Measurements from ENCODE around the gene BSDC1. TPM values are rescaled to one million over a fixed set of nuclear protein-coding genes. Genes with fewer than 3 reads are reported as not detected.

The BSDC1 gene
- total RNA-seq, 4 donors from 2014 or later, result 96.0 to 140 (median 120) TPM

DNA sequence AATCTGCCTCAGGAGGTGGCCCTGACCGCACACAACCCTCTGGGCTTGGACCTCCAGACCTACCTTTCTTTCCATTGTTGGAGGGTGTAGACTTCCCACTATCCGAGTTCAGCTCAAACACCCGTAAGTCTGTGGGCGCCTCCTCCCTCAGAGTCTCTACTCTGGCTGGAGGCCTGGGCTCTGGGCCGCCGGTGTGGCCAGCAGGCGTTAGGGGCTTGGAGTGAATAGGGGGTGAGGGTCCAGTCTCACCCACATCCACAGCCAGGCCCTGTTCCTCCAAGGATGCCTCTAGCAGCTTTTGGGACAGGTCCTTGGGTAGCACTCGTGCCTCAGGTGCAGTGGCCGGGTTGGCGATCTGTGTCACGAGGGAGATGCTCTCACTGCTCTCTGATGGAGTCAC lies 18.0 kb downstream of the BSDC1 start:
- Histone ChIP-seq H3K4me3 (no peak overlapping the region), H3K4me1 (no peaks in the 10 kb centered on the region), H3K27ac (no peak overlapping the region), H3K36me3 (peaks cover 98% of the 10 kb centered on the region), H3K27me3 (no peaks in the 10 kb centered on the region), H3K9me3 (no peaks in the 10 kb centered on the region)
- no peak for DNase-seq (ENCODE audit: low spot score in 2 of 2)
- TF ChIP-seq CTCF (IDR thresholded peaks at IDR 0.05) (no peak), POLR2AphosphoS5 (IDR thresholded peaks at IDR 0.05) (no peak), POLR2A (IDR thresholded peaks at IDR 0.05) (no peak), EP300 (IDR thresholded peaks at IDR 0.05) (no peak)
- 90% methylated on average over 11 of the region's 11 CpGs for WGBS

- peaks cover 86% of the 10 kb centered on the region for H3K36me3 ChIP-seq
- H3K27me3 ChIP-seq, result no peaks in the 10 kb centered on the region
- H3K4me1 ChIP-seq, result no peaks in the 10 kb centered on the region
- no peak overlapping the region for H3K27ac ChIP-seq
- DNase-seq (ENCODE audit: low spot score in 2 of 2), result no peak
- TF ChIP-seq CTCF (IDR thresholded peaks at IDR 0.05), result no peak
- TF ChIP-seq POLR2AphosphoS5 (IDR thresholded peaks at IDR 0.05), result no peak
- TF ChIP-seq POLR2A (IDR thresholded peaks at IDR 0.05), result no peak
- no peak for TF ChIP-seq EP300 (IDR thresholded peaks at IDR 0.05)
- 76% methylated on average over 1 of the region's 1 CpG for WGBS
- no peaks in the 10 kb centered on the region for H3K9me3 ChIP-seq
- no peak overlapping the region for H3K4me3 ChIP-seq
Measured at GRCh38 chr1:32373996-32374592, 20.1 kb downstream of the BSDC1 start.

- DNase-seq (ENCODE audit: low spot score in 2 of 2), result no peak
- no peaks in the 10 kb centered on the region for H3K4me1 ChIP-seq
- TF ChIP-seq POLR2AphosphoS5 (IDR thresholded peaks at IDR 0.05) (no peak), EP300 (IDR thresholded peaks at IDR 0.05) (no peak)
- H3K27ac ChIP-seq, result no peak overlapping the region
- H3K36me3 ChIP-seq, result peaks cover 86% of the 10 kb centered on the region
- H3K9me3 ChIP-seq, result no peaks in the 10 kb centered on the region
- 92% methylated on average over 5 of the region's 5 CpGs for WGBS
- no peak overlapping the region for H3K4me3 ChIP-seq
- H3K27me3 ChIP-seq, result no peaks in the 10 kb centered on the region
Measured at GRCh38 chr1:32372149-32372756, 22.0 kb downstream of the BSDC1 start.

DNA sequence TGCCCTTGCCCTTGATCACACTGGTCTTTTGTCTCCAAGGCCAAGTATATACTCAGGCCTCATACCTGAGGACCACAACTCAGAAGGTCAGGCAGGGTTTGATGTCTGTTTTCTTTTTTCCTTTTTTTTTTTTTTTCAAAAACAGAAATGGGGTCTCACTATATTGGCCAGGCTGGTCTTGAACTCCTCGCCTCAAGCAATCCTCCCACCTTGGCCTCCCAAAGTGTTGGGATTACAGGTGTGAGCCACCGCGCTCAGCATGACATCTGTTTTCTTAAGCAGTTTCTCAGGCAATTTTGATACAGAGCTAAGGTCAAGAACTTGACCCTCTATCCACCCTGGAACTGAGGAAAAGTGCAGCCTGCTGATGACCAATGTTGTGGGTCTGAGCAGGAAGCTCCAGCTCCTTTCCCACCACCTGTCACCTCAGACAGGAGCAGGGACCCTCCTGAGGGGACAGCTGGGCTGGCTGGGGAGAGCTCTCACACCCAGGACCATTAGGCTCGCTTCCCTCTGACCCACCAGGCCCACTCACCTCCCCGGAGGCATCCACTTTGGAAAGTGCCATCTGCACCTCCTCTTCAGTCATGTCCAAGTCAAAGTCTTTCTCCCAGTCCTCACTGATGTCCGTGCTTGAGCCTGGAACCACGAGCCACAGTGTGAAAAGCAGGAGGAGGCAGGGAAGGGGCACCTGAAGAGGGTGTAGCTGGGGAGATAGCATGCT lies 26.2 kb downstream of the BSDC1 start:
- no peak for DNase-seq (ENCODE audit: low spot score in 2 of 2)
- WGBS, result 97% methylated on average over 7 of the region's 7 CpGs
- Histone ChIP-seq H3K27me3 (no peaks in the 10 kb centered on the region), H3K36me3 (peaks cover 74% of the 10 kb centered on the region), H3K4me1 (no peaks in the 10 kb centered on the region), H3K9me3 (no peaks in the 10 kb centered on the region), H3K27ac (no peak overlapping the region), H3K4me3 (no peak overlapping the region)
- no peak for TF ChIP-seq CTCF (IDR thresholded peaks at IDR 0.05)
- no peak for TF ChIP-seq POLR2A (IDR thresholded peaks at IDR 0.05)
- no peak for TF ChIP-seq EP300 (IDR thresholded peaks at IDR 0.05)
- no peak for TF ChIP-seq POLR2AphosphoS5 (IDR thresholded peaks at IDR 0.05)

DNA sequence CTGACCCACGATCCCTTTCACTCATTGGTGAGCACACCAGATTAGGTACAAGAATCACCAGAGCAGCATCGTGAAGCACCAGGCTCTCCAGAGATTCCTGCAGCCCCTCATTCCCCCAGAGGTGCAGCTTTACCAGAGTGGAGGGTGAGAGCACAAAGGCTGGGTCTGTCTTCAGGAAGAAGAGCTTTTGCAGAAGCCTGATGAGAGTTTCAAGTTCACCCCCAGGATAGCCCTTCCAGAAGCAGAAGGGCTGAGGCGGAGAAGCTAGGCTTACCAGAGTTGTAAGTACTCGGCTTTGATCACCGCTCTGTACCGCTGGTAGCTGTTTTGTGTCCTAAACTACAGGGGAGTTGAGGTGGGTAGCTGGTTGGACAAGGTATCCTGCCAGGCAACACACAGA lies 28.8 kb downstream of the BSDC1 start:
- H3K4me1 ChIP-seq, result peaks cover 18% of the 10 kb centered on the region
- DNase-seq (ENCODE audit: low spot score in 2 of 2), result no peak
- no peaks in the 10 kb centered on the region for H3K9me3 ChIP-seq
- H3K4me3 ChIP-seq, result no peak overlapping the region
- H3K36me3 ChIP-seq, result peaks cover 57% of the 10 kb centered on the region
- TF ChIP-seq POLR2AphosphoS5 (IDR thresholded peaks at IDR 0.05), result no peak
- no peak for TF ChIP-seq EP300 (IDR thresholded peaks at IDR 0.05)
- no peak for TF ChIP-seq CTCF (IDR thresholded peaks at IDR 0.05)
- TF ChIP-seq POLR2A (IDR thresholded peaks at IDR 0.05), result no peak
- H3K27ac ChIP-seq, result no peak overlapping the region
- no peaks in the 10 kb centered on the region for H3K27me3 ChIP-seq
- 85% methylated on average over 6 of the region's 6 CpGs for WGBS

Data from suprapubic skin (tissue), 4 donors.